K562 (cell line): Measurements from ENCODE around the gene B3GAT3. TPM values are rescaled to one million over a fixed set of nuclear protein-coding genes. Genes with fewer than 3 reads are reported as not detected.
A peak's percentile ranks its signal among the peaks of the same experiment; 100 is the strongest.

ENCODE experiments used
- BRD9 ChIP-seq: fragments of 450-650 bp; IDR thresholded peaks from 2 replicates; pipeline ENCODE4 v1.6.1; 2018; ENCODE audit warnings: low read depth; ENCODE audit not compliant: partially characterized antibody
- COPS2 ChIP-seq: fragments of 450-650 bp; conservative IDR thresholded peaks from 2 replicates; pipeline ENCODE4 v1.6.1; 2016; ENCODE audit warnings: mild to moderate bottlenecking, moderate library complexity
- NR1H2 ChIP-seq: sonication (generic); formaldehyde crosslinking; IDR thresholded peaks from 2 replicates; pipeline ENCODE4 v1.4.0; 2020; ENCODE audit warnings: mild to moderate bottlenecking, missing genetic modification reagents
- NR2C1 ChIP-seq, 2 experiments: fragments of 450-650 bp; IDR thresholded peaks; 2 replicates each; pipeline ENCODE4 v1.6.1; 2017; ENCODE audit warnings: mild to moderate bottlenecking in 2 of 2, antibody characterized with exemption in 1 of 2, inconsistent platforms in 1 of 2, missing compliant biosample characterization in 1 of 2, missing genetic modification characterization in 1 of 2
- PHB2 ChIP-seq: fragments of 450-650 bp; IDR thresholded peaks from 2 replicates; pipeline ENCODE4 v1.6.1; 2017; ENCODE audit warnings: low read depth
- POU5F1 ChIP-seq: fragments of 150-350 bp; IDR thresholded peaks from 2 replicates; pipeline ENCODE4 v1.6.1; 2014; ENCODE audit warnings: borderline replicate concordance, low read length, low read depth, mild to moderate bottlenecking; ENCODE audit not compliant: partially characterized antibody
- RNF2 ChIP-seq: sonication (generic); IDR thresholded peaks from 2 replicates; pipeline ENCODE4 v1.6.1; 2016
- TAF9B ChIP-seq: fragments of 450-650 bp; IDR thresholded peaks from 2 replicates; pipeline ENCODE4 v1.6.1; 2018; ENCODE audit warnings: mild to moderate bottlenecking; ENCODE audit not compliant: partially characterized antibody
- ZNF174 ChIP-seq: fragments of 250-450 bp; sonication (Bioruptor Pico); IDR thresholded peaks from 2 replicates; pipeline ENCODE4 v1.4.0; 2020; ENCODE audit warnings: mild to moderate bottlenecking
- ZNF24 ChIP-seq: fragments of 450-650 bp; IDR thresholded peaks from 2 replicates; pipeline ENCODE4 v1.6.1; 2016
- ZNF778 ChIP-seq: fragments of 450-650 bp; formaldehyde crosslinking; IDR thresholded peaks from 2 replicates; pipeline ENCODE4 v1.4.0; 2020; ENCODE audit warnings: mild to moderate bottlenecking, moderate library complexity
- polyA plus RNA-seq, 8 experiments: library from polyadenylated mRNA; depleted of rRNA in 4 of 8; stranded (reverse) in 5 of 8; unstranded in 3 of 8; fragments of >200 nt; fragmentation: Nextera tagmentation in 2 of 8; fragmentation: Illumina TruSeq in 1 of 8; extraction: Ambion mirVana in 2 of 8; extraction: Trizol in 1 of 8; gene quantifications; 2 replicates each; pipeline versions ENCODE4 v1.2.1 to v1.2.3, GENCODE V29; 2011 to 2014; ENCODE audit warnings: inconsistent platforms in 1 of 8, missing spikeins in 1 of 8
- total RNA-seq, 7 experiments: library from RNA; depleted of rRNA in 6 of 7; stranded (reverse); fragments of >200 nt in 6 of 7; fragmentation: Illumina TruSeq in 2 of 7; extraction: Trizol in 2 of 7; gene quantifications; 2 replicates each; pipeline versions ENCODE4 v1.2.1 to v1.2.3, GENCODE V29; 2011 to 2021; ENCODE audit warnings: low replicate concordance in 1 of 7
- TF ChIP-seq, protein P1 (sequence below): fragments of 450-650 bp; IDR thresholded peaks from 2 replicates; pipeline ENCODE4 v1.6.1; 2016; ENCODE audit warnings: mild to moderate bottlenecking
- TF ChIP-seq, protein P2 (sequence below): fragments of 250-450 bp; sonication (Bioruptor Pico); IDR thresholded peaks from 2 replicates; pipeline ENCODE4 v1.4.0; 2020
- TF ChIP-seq, protein P3 (sequence below): fragments of 450-650 bp; formaldehyde crosslinking; IDR thresholded peaks from 2 replicates; pipeline ENCODE4 v1.4.0; 2020; ENCODE audit warnings: mild to moderate bottlenecking
- TF ChIP-seq, protein P4 (sequence below): fragments of 250-450 bp; sonication (Bioruptor Pico); IDR thresholded peaks from 2 replicates; pipeline ENCODE4 v1.4.0; 2020; ENCODE audit warnings: mild to moderate bottlenecking, moderate library complexity, borderline replicate concordance
- TF ChIP-seq, protein P5 (sequence below): fragments of 450-650 bp; formaldehyde crosslinking; IDR thresholded peaks from 2 replicates; pipeline ENCODE4 v1.4.0; 2020; ENCODE audit warnings: mild to moderate bottlenecking, mixed read lengths

The B3GAT3 gene
- total and polyA plus RNA-seq, 9 of the 15 experiments (the other 6 are each of a cell fraction or from before 2014, with no cell fraction given), result 0.30 to 64.0 (median 21.4) TPM

DNA sequence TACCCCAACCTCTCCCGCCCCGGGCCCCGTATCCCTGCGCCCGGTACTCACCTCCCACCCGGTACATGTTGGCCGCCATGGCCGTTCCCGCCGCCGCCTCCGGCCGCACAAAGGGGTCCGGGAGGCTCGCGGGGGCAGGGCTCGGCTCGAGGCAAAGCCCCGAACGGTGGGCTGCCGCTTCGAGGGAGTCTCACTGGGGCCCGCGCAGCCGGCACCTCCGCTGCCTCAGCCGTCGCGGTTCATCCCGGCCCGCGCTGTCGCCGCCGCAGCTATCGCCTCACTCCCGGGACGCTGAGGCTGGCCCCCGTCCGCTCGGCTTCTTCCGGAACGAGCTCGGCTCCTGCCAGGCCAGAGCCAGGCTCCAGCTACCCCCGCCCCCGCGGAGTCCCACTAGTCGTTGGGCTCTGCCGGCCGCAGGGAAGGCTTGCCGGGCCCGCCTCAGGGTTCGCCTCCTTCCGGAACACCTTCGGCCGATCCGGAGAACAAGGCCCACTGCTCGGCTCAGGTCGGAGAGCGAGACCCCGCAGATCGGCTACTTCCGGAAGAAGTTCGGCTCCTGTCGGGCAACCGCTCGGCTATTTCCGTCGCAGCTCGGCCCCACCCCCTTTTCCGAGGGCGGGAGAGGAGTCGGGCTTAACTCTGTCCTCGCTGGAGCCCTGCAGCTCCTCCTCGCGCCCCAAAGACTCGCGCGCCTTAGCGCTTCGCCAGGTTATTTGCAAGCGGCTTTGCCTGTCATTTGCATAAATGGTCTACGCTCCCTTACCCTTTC, 20.2 kb downstream of the B3GAT3 start, which contains the start of gene MTA2 (continued):
- TF ChIP-seq ZNF174 (CRISPR knock-in tag), result no peak
- no peak for TF ChIP-seq POU5F1
- no peak for TF ChIP-seq COPS2
- TF ChIP-seq, protein P1, sequence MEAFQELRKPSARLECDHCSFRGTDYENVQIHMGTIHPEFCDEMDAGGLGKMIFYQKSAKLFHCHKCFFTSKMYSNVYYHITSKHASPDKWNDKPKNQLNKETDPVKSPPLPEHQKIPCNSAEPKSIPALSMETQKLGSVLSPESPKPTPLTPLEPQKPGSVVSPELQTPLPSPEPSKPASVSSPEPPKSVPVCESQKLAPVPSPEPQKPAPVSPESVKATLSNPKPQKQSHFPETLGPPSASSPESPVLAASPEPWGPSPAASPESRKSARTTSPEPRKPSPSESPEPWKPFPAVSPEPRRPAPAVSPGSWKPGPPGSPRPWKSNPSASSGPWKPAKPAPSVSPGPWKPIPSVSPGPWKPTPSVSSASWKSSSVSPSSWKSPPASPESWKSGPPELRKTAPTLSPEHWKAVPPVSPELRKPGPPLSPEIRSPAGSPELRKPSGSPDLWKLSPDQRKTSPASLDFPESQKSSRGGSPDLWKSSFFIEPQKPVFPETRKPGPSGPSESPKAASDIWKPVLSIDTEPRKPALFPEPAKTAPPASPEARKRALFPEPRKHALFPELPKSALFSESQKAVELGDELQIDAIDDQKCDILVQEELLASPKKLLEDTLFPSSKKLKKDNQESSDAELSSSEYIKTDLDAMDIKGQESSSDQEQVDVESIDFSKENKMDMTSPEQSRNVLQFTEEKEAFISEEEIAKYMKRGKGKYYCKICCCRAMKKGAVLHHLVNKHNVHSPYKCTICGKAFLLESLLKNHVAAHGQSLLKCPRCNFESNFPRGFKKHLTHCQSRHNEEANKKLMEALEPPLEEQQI, result no peak
- no peak for TF ChIP-seq ZNF24
- TF ChIP-seq RNF2, result peak; percentile 57; the same call in 1 of the 2 replicates
- no peak for TF ChIP-seq BRD9
- TF ChIP-seq ZNF778, result no peak
- no peak for TF ChIP-seq NR1H2 (CRISPR knock-in tag)
- TF ChIP-seq, protein P2, sequence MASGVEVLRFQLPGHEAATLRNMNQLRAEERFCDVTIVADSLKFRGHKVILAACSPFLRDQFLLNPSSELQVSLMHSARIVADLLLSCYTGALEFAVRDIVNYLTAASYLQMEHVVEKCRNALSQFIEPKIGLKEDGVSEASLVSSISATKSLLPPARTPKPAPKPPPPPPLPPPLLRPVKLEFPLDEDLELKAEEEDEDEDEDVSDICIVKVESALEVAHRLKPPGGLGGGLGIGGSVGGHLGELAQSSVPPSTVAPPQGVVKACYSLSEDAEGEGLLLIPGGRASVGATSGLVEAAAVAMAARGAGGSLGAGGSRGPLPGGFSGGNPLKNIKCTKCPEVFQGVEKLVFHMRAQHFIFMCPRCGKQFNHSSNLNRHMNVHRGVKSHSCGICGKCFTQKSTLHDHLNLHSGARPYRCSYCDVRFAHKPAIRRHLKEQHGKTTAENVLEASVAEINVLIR (CRISPR knock-in tag), result no peak
- TF ChIP-seq, protein P3, sequence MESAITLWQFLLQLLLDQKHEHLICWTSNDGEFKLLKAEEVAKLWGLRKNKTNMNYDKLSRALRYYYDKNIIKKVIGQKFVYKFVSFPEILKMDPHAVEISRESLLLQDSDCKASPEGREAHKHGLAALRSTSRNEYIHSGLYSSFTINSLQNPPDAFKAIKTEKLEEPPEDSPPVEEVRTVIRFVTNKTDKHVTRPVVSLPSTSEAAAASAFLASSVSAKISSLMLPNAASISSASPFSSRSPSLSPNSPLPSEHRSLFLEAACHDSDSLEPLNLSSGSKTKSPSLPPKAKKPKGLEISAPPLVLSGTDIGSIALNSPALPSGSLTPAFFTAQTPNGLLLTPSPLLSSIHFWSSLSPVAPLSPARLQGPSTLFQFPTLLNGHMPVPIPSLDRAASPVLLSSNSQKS, result no peak
- TF ChIP-seq PHB2, result no peak
- TF ChIP-seq, protein P4, sequence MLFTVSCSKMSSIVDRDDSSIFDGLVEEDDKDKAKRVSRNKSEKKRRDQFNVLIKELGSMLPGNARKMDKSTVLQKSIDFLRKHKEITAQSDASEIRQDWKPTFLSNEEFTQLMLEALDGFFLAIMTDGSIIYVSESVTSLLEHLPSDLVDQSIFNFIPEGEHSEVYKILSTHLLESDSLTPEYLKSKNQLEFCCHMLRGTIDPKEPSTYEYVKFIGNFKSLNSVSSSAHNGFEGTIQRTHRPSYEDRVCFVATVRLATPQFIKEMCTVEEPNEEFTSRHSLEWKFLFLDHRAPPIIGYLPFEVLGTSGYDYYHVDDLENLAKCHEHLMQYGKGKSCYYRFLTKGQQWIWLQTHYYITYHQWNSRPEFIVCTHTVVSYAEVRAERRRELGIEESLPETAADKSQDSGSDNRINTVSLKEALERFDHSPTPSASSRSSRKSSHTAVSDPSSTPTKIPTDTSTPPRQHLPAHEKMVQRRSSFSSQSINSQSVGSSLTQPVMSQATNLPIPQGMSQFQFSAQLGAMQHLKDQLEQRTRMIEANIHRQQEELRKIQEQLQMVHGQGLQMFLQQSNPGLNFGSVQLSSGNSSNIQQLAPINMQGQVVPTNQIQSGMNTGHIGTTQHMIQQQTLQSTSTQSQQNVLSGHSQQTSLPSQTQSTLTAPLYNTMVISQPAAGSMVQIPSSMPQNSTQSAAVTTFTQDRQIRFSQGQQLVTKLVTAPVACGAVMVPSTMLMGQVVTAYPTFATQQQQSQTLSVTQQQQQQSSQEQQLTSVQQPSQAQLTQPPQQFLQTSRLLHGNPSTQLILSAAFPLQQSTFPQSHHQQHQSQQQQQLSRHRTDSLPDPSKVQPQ, result no peak
- TF ChIP-seq NR2C1 (IDR thresholded peaks at IDR 0.05), result no peak
- no peak for TF ChIP-seq NR2C1 (tag; IDR thresholded peaks at IDR 0.05)
- TF ChIP-seq TAF9B, result no peak
- TF ChIP-seq, protein P5, sequence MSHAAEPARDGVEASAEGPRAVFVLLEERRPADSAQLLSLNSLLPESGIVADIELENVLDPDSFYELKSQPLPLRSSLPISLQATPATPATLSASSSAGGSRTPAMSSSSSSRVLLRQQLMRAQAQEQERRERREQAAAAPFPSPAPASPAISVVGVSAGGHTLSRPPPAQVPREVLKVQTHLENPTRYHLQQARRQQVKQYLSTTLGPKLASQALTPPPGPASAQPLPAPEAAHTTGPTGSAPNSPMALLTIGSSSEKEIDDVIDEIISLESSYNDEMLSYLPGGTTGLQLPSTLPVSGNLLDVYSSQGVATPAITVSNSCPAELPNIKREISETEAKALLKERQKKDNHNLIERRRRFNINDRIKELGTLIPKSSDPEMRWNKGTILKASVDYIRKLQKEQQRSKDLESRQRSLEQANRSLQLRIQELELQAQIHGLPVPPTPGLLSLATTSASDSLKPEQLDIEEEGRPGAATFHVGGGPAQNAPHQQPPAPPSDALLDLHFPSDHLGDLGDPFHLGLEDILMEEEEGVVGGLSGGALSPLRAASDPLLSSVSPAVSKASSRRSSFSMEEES (CRISPR knock-in tag), result no peak
